HG03060 (cell line): ENCODE measurements around the gene SPRY2.

ENCODE experiments used
- ATAC-seq: cut with Tn5 transposase; IDR thresholded peaks from one replicate; pipeline ENCODE4 v1.9.1; 2021; ENCODE audit warnings: low read depth, moderate number of reproducible peaks; ENCODE audit not compliant: unreplicated experiment

Gene SPRY2, protein sequence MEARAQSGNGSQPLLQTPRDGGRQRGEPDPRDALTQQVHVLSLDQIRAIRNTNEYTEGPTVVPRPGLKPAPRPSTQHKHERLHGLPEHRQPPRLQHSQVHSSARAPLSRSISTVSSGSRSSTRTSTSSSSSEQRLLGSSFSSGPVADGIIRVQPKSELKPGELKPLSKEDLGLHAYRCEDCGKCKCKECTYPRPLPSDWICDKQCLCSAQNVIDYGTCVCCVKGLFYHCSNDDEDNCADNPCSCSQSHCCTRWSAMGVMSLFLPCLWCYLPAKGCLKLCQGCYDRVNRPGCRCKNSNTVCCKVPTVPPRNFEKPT

DNA sequence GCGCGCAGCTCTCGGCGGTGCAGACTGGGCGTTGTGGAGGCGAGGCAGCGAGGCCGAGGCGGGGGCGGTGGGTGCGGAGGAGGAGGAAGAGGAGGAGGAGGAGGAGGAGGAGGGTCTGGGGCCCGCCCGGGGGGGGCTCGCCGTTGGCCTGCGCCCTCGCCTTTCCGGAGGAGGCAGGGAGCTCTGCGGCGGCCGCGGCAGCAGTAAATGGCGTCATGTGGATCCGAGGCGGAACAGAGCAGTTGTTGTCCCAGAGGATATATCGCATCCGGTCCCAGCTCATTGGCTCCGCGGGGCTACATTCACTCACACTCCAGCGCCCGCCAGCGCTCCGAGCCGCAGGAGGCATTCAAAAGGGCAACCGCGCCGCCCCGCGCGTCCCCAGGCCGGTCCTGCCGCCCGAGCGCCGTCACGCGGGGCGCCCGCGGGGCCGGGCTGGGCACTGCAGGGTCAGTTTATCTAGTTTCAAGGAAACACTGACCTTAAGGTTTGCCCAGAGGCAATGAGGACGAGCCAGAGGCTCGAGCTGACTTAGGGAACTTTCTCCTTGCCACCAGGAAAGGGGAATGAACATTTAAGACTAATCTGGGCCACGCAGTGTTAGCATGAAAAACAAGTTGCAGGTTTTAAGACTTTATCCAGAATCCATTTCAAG is at the start of gene SPRY2:
TSS of gene SPRY2 (minus strand) at position 26 of the 655 bp plus-strand sequence. CDS start 3,421 bp downstream, outside the sequence.
- peak; percentile 59 for ATAC-seq

DNA sequence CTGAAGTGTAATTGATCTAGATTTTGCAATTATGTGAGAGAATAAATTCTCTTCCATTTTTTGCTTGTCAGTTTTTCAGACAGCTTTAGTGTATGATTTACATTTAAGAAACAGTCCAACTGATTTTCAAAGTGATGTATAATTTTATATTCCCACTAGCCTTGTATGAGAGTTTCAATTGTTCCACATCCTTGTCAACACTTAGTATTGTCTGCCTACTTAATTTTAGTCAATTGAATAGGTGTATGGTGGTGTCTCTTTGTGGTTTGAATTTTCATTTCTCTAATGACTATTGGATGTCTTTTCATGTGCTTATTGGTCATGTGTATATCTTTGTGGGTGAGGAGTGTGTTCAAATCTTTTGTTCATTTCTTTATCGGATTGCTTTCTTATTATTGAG is 49.4 kb upstream of the SPRY2 start:
- no peak for ATAC-seq

DNA sequence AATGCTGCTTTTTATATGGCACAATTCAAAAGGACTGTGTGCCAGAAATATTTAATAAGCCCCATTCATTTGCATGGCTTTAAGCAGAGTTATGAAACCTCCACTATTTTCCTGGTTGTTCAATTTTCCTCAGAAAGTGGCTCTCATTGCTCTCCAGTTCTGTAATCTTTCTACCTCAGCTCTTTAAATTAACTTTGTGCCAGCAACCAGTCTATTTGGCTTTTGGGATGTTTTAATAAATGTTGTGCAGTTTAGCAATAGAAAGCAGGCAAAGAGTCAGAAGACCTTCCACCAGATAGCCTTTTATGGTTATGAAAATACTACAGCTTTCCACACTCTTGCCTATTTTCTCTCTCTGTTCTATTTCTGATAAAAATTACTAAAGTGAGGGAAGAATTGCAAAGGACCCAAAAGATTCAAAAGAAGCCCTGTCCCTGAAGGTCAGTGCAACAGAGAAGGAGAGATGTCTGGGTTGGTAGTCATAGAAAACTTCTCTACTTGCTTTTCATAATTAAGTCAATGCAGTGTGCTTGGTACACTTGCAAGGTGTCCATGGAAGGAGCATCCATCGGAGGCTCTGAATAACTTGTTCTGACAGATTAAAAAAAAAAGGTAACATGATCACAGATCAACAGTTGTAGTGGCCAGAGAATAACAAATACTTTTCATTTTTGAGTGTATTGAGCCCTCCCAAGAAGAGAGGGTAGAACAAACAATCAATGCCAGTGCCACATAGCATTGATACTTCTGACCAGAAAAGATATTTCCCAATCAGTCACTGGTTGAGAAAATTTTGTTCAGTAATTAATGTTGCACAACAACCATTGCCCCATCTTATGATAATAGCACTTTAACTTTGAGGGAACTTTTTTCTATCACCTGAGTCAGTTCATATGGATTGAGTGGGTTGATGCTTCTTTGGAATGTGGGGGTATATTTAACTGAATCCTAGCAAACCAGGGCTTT is 48.4 kb upstream of the SPRY2 start:
- no peak for ATAC-seq

DNA sequence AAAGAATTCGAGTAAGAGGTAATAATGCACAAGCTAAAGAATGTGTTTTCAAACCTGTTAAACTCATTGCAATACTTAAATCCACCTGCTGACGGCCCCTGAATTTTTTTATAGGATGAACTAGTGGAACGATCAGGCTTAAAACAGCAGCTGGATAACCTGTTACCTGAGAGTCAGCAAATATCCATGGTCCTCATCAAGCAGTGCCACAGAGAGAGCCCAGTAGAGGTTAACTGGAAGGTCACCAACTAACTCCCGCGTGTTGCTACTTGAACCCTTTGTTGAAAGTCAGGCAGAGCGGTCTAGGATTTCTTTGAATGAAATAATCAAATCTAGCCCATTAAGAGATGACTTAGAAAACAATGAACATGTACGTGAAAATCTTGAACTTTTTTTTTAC is 47.6 kb upstream of the SPRY2 start:
- ATAC-seq: no peak

DNA sequence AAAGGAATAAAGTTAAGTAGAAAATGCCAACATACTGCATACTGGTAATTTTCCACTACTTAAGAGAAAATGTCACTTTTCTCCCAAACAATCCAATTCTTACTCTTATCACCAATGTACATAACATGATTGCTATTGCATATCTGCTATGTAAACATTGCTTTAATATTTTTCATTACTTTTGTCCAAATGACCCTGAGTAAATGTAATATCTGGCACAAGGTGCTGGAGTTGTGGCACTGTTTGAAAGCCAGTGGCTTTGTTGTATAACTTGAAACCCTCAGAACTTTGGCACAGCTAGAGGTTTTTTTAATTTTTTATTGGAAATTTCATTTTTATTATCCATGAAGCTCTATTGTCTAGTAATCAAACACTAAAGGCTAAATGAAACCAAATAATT is 45.7 kb upstream of the SPRY2 start:
- ATAC-seq: no peak

DNA sequence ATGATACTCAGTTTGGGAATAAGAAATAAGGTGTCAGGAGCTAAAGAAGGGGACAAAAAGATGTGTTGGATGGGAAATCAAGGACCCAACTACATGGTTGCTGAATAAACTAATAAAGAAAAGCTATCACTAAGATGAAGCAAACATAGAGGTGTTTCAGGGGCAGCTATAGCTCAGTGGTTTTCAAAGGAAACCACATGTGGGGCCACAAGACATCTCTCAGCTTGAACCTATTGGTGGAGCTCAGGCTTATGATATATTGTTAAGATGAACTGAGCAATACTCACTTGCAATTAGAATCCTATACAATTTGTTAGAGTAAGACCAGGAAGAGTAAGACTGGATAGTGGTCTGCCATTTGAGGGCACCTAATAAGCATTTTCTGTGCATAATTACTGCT is 45.1 kb upstream of the SPRY2 start:
- ATAC-seq: no peak

DNA sequence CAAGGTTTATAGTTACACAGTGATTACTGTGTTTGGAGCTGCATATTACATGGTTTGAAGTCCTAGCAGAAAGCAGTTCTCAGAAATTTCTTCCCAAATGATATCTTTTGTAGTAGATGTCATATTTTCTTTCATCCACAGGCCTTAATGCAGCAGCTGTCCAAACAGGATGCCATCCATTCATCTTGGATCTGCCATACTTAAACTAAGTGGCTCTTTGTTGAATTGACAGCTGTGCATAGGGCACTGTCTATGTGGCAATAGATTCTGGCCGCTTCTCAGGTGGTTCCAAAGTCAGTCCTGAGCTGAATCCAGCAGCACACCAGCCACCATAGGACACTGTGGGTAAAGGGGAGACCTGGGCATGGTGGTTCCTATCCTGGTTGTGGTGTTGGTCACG is 41.6 kb upstream of the SPRY2 start:
- ATAC-seq: no peak

DNA sequence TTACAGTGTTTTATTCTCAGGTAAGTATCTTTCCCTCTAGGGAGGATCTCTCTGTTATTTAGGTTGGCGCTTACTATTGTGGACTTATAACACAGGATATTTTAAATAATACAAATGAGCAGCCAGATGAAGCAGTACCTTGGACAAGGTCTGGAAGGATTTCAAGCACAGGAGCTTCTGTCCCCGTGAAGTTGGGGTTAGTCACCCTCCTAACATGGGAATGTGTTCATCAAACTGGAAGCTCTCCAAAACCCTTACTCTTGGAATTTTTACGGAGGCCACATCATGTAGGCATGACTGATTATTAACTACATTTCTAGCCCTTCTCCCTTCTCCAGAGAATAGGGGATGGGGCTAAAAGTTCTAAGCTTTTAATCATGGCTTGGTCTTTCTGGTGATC is 38.3 kb upstream of the SPRY2 start:
- no peak for ATAC-seq

DNA sequence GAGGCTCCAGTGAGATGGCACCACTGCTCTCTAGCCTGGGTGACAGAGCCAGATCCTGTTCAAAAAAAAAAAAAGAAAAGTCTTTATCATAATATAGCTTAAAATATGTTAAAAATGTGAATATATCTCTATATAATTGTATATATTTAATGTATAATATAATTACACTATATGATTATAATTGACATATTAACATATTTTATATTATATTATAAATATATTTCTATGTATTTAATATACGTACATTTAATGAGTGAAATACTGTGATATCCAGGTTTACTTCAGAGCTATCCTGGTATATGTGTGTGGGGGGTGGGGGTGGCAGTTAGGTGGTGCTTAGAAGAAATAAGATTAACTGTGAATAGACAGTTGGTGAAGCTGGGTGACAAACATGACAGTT is 35.6 kb upstream of the SPRY2 start:
- ATAC-seq: no peak

DNA sequence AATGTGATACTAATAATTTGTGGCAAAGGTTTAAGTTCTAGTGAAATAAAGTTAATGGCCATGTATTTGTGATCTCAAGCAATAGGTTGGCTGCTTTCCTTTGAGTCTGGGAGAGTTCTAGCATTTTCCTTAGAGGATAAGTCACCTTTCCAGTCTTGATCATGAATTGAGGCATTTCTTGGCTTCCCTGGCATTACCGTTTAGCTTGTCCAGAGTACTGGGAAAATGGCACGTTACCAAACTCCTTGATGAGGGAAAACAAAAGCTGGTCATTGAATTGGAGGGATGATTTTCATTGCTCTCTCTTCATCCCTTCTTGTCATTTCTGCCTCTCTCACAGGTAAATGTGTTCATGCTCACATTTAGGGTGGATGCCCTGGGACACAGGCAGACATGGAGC is 34.0 kb upstream of the SPRY2 start:
- no peak for ATAC-seq

DNA sequence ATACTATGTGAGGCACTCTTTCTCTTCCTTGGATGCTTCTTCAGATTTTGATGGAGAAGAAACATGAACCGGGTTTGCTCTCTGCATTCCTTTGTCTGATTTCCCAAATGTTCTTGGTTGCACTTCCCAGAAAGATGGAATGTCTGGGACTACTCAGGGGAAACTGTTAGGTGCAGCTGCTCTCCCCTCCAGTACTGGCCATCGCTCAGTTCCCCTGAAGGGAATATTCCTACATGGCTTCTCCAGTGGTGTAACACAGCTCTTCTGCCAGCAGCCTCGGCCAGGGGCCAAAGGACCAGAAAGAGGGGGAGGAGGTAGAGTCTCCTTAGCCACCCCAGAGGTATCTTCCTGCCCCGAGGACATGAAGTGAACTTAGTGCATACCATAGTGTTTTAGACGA is 33.5 kb upstream of the SPRY2 start:
- no peak for ATAC-seq

DNA sequence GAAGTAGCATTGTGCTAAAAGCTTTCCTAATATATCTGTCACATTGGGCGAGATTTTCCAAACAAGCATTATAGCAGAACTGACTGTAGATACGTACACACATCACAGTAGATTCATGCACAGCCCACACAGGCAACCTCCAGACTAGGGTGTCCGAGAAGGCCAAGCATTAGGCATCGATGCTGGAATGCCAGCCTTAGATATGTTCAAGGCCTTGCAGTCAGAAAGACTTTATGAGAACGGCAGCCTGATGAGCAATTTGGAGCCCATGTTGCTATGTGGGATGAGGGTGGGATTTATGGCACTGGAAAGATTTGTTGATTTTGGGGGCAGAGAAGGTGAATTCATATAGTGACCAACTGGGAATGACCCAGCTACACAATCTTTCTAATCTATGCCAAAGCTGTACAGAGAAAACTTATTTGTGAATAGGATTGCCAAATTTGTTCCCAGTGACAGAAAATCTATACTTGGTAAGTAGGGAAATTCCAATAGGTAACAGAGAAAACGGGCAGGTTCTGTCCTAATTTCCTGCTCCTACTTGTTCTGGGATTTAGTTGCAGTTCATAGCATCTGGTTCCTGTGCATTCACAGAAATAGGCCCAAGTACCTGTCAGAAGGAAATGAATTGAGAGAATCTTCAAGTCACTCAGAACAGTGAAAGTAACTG is 31.0 kb upstream of the SPRY2 start:
- ATAC-seq: no peak

DNA sequence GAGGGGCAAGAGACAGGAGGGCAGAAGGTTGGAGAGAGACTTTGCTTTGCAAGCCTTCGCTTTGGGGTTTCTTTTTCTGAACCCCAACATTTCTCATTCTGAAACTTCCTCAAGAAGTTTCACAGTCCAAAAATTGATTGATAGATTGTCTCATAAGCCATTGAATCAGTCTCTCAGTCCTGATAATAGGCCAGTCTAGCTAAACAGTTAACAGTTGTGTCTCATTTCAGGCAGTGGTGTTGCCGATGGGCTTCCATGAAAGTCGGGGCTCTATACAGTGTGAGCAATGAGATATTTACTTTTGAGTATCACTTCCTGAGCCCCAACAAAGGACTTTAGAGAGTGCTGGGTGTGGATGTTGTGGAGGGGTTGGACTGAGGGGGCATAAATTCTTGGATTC is 26.5 kb upstream of the SPRY2 start:
- no peak for ATAC-seq

DNA sequence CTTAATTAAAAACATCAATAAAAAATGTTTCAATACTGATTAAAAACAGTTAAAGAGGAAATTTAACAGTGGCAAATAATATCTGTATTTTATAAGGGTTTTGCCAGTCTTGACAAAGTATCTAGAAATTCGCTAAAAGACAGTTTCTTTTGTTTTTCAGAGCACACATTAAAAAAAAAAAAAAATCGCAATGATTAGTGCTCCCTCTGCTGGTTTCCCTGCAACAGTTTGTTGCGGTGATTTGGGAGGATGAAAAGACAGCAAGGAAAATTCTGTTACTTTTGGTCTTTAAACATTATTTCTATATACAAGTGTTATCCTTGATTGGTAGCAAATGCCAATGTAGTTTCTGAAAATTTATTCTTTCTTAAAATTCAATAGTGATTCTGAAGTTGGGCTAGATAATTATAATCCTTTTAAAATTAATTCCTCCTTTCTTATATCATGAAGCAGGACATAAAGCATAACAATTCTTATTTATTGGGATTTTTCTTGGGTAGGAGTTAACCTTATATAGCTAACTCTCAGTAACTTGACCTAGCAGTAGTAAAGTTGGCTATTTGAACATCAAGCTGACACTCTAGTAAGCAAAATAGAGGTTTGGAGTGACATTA is 23.1 kb upstream of the SPRY2 start:
- no peak for ATAC-seq

DNA sequence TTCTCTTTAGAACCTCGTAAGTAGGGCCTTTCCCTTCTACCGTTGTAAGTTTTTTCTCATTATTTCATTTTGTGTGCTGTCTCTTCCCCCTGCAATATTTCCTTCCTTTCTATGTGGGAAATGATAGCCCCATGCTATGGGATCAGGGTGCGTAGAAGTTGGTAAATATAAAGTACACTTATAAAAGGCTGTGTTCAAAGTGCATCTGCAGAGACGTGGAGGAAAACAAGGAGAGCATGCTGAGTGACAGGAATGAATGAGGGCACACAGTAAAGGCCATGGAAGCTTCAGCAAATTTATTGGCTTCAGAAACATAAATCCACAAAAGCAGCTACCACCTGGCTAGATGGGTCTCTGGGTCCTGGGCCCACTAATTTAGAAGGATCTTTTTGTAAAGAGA is 21.6 kb upstream of the SPRY2 start:
- no peak for ATAC-seq

DNA sequence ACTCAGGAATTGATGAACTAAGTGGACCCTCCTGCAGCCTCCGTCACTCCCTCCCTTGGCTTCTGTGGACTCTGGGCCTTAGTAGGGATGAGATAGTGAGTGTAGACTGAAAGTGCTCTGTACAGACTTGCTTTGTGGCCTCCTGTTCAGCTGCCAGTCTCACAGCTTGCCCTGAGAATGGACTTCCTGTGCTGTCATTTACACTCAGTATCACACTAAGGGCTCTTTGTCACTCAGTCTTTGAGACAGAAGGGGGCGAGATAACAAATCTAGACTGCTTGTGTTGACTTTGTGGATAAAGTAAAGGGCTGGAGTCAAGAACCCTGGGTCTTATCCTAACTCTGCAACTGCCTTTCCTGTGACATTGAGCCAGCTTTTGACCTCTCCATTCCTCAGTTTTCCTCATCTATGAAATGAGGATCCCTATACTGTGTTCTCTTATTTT is 21.0 kb upstream of the SPRY2 start:
- peak; percentile 83 for ATAC-seq

DNA sequence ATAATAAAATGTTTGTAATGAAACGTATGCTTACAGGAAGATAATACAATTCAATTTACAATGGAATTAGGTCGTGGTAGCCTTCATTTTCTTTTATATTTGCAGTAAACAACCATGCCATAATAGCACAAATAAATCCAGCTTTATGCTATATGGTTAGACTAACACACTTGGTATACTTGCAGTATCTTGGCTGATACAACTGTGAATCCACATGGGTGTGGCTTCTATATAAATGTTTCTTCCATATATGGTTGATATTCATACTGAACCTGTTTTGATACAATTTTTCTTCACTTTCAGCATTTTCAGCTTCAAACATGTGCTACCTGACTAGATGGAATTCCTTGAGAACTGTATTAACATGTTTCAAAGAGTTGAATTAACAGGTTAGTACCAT is 20.4 kb upstream of the SPRY2 start:
- ATAC-seq: no peak

DNA sequence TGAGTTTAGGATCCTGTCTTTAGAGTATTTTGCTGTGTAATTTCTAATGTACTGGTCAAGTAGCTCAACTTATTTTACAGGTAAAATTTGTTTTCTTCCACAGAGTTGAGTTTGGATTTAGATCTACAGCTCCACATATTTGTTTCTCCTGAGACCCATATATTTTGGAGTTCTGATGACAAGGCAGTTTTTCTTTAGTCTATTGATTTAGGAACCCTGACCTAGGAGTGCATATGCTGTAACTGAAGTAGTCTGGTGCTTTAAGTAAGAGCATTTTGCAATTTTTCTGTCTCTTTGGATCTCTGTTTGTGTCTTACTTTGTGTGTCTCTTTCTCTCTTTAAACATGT is 19.5 kb upstream of the SPRY2 start:
- ATAC-seq: no peak

DNA sequence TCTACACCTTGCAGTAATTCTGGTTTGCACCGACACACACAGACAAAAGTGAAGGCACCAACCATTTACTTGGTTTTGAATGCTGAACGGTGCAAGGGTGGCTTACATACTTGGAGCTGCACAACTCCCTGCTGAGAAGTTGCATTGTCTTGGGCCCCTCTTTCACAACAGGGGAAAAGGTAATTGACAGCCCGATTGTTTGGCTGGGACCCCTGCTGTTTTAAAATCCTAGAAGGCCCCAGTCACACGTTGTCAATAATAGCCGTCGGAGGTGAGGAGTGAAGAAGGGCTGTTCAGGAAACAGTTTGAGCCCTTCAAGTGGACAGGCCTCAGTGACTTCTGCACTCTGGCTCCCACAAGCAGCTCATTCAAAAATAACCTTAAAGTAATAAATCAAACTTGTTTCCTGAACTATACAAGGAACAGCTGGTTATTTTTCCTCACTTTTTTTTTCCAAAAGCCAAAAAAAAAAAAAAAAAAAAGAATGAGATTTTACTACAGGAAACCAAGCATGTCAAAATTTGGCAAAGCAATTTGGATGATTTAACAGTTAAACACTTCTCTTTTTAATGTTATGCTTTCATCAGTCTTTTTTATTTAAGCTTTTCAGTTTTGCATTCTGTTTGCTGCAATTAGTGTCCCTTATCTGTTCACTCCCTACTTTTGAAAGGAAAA is 19.0 kb upstream of the SPRY2 start:
- no peak for ATAC-seq

DNA sequence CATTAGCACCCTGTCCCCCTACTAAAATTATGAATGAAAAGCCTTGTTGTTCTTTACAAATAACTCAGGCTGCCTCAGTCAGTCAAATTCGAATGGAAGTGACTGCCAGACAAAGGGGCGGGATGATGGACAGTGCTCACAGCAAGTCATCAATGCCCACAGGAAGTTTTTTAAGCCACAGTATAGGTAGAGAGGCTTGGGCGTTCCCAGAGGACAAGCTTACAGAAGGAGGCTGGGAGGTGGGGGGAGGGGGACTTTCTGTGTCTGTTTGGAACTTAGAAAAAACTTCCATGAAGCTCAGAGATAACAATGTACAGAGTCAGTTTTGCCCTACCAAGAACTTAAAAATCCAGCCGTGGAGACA is 18.5 kb upstream of the SPRY2 start:
- ATAC-seq: no peak
